Measurements from ENCODE around the gene LIFR. TPM values are rescaled to one million over a fixed set of nuclear protein-coding genes. Genes with fewer than 3 reads are reported as not detected.

Gene LIFR
- total RNA-seq, 2 donors from 2014 or later = 75.0 to 80.4 TPM

GRCh38 chr5:38452201-38452600 lies 104.2 kb downstream of the LIFR start:
- intact Hi-C loops (cut with DNase I) = no loop called here
- no peak for DNase-seq (ENCODE audit: low spot score)

DNA sequence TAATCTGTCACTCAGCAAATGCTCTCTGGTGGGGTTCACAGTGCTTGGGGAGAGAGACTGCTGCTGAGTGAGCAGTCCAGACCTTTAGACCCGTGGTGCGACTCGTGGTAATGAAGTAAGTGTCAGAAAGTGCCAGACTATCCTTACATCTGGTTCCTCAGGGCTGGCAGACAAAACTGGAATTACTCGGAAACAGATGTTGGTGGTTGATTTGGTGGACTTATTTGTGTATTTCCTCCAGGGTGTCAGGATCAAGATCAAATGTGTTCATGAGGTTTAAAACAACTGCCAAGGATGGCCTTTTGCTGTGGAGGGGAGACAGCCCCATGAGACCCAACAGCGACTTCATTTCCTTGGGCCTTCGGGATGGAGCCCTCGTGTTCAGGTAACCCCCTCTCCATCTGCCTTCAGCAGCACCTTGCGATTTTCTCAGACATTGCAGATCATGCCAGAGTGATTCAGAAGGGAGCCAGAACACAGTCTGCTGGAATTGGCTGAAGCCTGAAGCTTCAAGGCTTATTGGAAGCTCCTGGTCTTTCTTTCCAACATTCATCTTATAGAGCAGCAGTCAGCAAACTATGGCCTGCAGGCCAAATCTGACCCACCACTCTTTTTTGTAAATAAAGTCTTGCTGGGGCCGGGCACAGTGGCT lies 105.2 kb downstream of the LIFR start:
- intact Hi-C loops (cut with DNase I) = no loop called here
- no peak for DNase-seq (ENCODE audit: low spot score)

DNA sequence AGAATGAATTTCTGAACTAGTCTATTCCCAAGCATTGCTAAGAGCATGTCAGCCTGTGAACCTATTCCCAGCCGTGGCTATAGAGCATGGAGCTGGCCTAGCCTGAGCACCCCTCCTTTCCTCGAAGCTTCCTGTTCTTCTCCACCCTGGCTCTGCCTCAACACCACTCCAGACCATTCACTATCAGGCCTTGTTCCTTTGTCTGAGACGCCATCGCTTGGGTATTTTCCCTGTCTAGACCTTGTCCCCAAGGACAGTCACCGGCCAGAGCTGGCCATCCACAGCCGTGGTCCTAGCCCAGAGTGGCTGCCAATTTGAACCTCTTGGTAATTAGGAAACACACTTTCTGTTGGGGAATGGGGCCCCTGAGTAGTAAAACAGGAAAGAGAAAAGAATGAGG lies 105.8 kb downstream of the LIFR start:
- intact Hi-C loops (cut with DNase I) = no loop called here
- DNase-seq (ENCODE audit: low spot score) = no peak

DNA sequence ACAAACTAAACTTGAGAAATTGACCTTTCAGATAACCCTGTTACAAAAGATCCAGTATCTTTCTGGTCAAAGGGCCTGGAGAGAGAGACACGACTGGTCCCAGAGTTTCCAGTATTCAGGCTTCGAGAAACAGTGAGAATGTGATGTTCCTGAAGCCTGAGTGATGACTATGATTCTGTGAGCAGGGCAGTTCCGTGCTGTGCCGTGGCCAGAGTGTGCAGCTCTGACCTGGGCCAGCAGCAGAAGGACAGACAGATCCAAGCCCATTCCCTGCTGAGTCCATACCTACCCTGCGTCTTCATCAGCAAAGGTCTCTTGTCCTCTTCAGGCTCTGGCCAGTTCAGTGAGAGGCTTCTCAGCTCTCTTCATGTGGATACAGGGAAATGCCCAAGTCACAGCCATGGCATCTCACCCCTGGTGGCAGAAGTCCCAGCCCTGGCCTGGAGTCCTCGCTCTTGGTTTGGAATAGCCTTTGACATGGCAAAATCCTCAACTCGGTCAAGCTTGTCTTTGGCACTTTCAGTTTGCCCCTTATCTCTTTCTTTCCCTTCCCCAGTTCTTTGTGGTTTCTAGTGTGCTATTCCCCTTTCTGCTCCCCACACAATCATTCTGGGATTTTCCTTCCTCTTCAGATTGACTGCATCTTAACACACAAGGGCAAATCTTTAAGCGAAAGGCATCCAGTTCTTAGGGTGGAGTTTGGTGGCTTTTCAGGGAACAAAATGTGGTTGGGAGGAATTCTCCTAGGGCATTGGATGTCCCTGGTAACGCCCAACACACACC lies 107.7 kb downstream of the LIFR start:
- no peak for DNase-seq (ENCODE audit: low spot score)
- intact Hi-C loops (cut with DNase I) = loop anchor here in 1 of 2 donors (5.0 to 10.0 kb wide), 2 partner anchors 106 to 364 kb away; partner anchors contain the start of gene LIFR

- DNase-seq (ENCODE audit: low spot score) = no peak
- intact Hi-C loops (cut with DNase I) = loop anchor here in 1 of 2 donors (5.0 to 10.0 kb wide), 2 partner anchors 107 to 365 kb away; partner anchors contain the start of gene LIFR
These were observed 108.7 kb downstream of the LIFR start for GRCh38 chr5:38447786-38448185.

DNA sequence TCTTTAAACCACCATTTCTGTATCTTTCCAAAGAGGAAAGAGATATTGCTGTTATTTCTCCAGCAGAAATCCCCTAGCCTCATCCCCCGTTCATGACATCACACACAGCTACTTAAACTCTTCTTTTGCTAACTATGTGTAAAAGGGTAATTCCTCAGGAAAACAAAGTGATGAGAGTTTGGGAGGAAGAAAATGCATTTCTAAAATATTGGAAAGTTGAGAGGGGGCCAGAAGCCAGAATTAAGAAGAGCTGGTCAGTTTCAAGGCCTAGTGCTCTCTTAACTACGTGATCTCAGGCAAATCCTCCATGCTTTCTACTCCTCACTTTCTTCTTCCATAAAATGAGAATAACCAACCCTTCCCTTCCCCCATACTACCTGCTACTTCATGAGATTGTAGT lies 109.4 kb downstream of the LIFR start:
- intact Hi-C loops (cut with DNase I) = loop anchor here in 1 of 2 donors (5.0 to 10.0 kb wide), 2 partner anchors 108 to 365 kb away; partner anchors contain the start of gene LIFR
- DNase-seq (ENCODE audit: low spot score) = no peak

GRCh38 chr5:38446029-38446522 lies 110.4 kb downstream of the LIFR start:
- DNase-seq (ENCODE audit: low spot score) = no peak
- intact Hi-C loops (cut with DNase I) = loop anchor here in 1 of 2 donors (5.0 to 10.0 kb wide), 2 partner anchors 109 to 366 kb away; partner anchors contain the start of gene LIFR

DNA sequence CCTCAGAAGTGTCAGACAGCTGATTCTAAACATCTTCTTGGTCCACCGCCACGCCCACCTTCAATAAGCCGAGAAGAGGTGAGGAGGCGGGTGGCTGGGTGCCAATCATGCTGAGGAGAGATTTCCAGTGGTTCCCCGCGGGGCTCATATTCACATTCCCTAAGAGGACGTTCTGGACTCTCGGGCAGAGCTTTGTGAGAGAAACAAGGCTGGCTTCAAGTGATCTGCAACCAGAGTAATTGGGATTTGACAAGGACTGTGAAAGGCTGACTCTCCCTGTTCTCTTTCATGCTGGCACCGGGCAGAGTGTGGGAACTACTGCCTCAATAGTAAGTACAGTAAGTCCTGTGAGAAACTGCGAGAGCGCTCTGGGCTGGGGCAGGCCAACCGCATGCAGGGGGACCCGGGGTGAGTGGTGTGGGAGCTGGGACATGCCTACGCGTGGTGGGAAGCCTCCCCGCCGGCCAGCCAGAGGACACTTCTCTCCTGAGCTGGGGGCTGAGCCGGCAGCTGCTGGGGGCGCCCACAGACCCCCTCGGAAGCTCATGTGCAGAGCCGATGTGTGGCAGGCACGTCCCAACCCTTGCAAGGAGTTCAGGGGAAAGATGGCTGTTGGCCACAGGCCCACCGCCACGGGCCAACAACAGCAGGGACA lies 110.9 kb downstream of the LIFR start:
- no peak for DNase-seq (ENCODE audit: low spot score)
- intact Hi-C loops (cut with DNase I) = loop anchor here in 1 of 2 donors (5.0 to 10.0 kb wide), 2 partner anchors 109 to 367 kb away; partner anchors contain the start of gene LIFR

GRCh38 chr5:38443390-38443789 lies 113.1 kb downstream of the LIFR start:
- intact Hi-C loops (cut with DNase I) = loop anchor here (5.0 to 10.0 kb wide), 2 partner anchors 111 to 224 kb away; partner anchors contain the start of gene LIFR (in 1 of the 2)
- DNase-seq (ENCODE audit: low spot score) = no peak

DNA sequence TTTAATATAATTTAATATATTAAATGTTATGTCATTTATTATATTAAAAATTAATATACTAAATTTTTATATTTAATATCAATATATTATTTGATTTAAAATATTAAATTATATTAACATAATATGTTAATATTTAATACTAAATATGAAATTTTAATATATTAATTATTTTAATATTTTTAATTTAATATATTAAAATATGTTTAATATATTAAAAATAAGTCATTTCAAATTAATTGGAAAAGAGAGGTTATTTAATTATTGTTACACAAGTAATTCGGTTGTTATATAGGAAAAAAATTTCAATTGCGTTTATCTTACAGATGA lies 114.2 kb downstream of the LIFR start:
- DNase-seq (ENCODE audit: low spot score) = no peak
- intact Hi-C loops (cut with DNase I) = loop anchor here (5.0 to 10.0 kb wide), 2 partner anchors 113 to 225 kb away; partner anchors contain the start of gene LIFR (in 1 of the 2)

- DNase-seq (ENCODE audit: low spot score) = peak; percentile 94
- intact Hi-C loops (cut with DNase I) = loop anchor here (5.0 to 10.0 kb wide), 2 partner anchors 113 to 226 kb away; partner anchors contain the start of gene LIFR (in 1 of the 2)
These were observed 114.8 kb downstream of the LIFR start for GRCh38 chr5:38441453-38442246.

DNA sequence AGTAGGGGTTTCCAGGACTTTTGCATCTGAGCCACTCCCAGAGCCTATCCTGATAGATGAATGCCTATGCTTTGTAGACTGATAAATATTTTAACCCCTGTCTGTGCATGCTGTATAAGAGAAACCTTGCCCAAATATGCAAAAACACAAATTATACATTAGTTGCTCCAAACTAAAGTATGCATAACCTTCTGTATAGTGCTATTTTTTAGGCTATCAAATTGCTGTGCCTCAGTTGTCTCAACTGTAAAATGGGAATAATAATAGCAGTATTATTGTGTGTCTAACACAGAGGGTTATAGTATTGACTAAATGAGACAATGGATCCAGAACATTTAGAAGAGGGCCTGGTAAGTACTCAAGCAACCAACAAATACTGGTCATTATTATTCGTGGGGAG lies 117.7 kb downstream of the LIFR start:
- intact Hi-C loops (cut with DNase I) = loop anchor here in 1 of 2 donors (5.0 kb wide), 1 partner anchor 364 kb away; no protein-coding TSS in a partner anchor
- DNase-seq (ENCODE audit: low spot score) = no peak

GRCh38 chr5:38434966-38435705 lies 121.3 kb downstream of the LIFR start:
- intact Hi-C loops (cut with DNase I) = loop anchor here in 1 of 2 donors (5.0 kb wide), 1 partner anchor 367 kb away; no protein-coding TSS in a partner anchor
- no peak for DNase-seq (ENCODE audit: low spot score)

DNA sequence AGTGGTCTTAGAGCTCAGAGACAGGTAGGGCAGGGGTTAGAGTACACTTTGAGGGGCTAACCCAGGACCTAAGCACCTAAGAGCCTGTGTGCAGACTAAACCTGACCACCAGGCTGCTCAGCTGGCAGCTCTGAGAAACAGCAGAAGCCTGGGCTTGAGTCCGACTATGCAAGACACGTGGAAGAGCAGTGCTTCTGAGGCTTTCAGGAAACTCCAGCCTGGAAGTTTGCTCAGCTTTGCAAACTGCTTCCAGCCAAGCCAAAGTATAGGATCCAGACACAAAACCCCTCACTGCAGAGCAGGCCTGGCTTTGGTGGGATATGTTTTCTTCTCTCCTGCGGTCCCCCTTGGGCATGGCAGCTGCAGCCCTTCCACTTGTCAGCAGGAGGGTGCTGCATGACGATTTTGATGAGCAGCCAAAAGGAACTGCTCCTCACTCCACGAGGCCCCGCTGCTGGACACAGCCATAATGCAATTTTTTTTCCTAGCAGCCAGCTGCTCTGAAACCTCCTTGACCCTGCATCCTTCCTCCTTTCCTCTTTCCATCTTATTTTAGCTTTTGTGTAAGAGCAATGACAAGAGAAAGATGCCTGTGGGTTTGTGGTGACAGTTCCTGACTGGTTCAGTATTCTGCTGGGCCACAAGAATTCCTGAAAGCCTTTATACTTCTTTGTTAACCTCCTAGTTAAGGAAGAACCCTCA lies 123.1 kb downstream of the LIFR start:
- no peak for DNase-seq (ENCODE audit: low spot score)
- intact Hi-C loops (cut with DNase I) = no loop called here

DNA sequence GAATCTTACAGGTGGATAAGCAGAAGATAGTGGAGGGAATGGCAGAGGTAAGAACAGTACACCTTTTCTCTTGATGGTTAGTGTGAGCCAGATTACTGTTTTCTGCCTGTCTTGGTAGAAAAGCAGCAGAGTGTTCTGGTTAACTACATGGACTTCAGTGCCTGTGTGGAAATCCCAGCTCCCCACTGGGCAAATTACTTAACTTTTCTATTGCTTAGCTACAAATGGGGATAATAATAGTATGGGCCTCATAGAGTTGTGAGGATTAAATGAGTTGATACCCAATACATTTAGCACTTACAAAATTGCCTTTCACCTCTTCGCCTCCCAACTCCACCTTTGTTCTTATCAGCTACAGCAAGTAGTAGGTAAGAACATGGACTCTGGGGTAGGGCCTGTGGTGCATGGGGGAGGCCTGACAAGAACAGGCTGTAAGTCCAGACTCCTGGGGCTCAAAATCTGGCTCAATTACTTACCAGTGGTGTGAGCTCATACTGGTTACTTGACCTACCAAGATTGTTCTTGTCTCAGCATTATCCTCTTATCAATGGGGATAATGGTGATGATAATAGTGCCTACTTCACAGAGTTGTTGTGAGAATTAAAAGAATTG lies 125.1 kb downstream of the LIFR start:
- no peak for DNase-seq (ENCODE audit: low spot score)
- intact Hi-C loops (cut with DNase I) = no loop called here

- intact Hi-C loops (cut with DNase I) = no loop called here
- peak; percentile 57 for DNase-seq (ENCODE audit: low spot score)
These were observed 129.2 kb downstream of the LIFR start for GRCh38 chr5:38426986-38427950.
